ENCODE measurements around the gene LSMEM2.
"Not testable (repeated sequence)": the region's sequence is repeated elsewhere in the genome, so short reads cannot be mapped to it uniquely, and the experiment has no call there.

Gene LSMEM2

GRCh38 chr3:50278123-50278879 lies 586 bp upstream of the LSMEM2 start:
- Histone ChIP-seq H2AFZ (ENCODE audit: low read depth, low read length, severe bottlenecking) (no peak overlapping the region), H3K27ac (ENCODE audit: low read depth, low read length) (no peak overlapping the region), H3F3A (ENCODE audit: insufficient read depth) (no peaks in the 10 kb centered on the region), H3K9me2 (replicated peaks; ENCODE audit: insufficient read depth, low read length) (no peaks in the 10 kb centered on the region), H3K36me3 (ENCODE audit: low read length) (no peaks in the 10 kb centered on the region), H3K27me3 (ENCODE audit: low read length) (no peaks in the 10 kb centered on the region), H3K9ac (ENCODE audit: low read length) (no peak overlapping the region), H3K9me3 (ENCODE audit: insufficient read depth, low read length) (no peaks in the 10 kb centered on the region), H3K4me3 (ENCODE audit: insufficient read depth, low read length, poor library complexity, severe bottlenecking) (no peak overlapping the region), H3K4me2 (ENCODE audit: low read depth, low read length, poor library complexity, severe bottlenecking) (no peak overlapping the region), H4K20me1 (ENCODE audit: low read depth, low read length) (no peaks in the 10 kb centered on the region), H3K79me2 (ENCODE audit: insufficient read depth, low read length) (no peaks in the 10 kb centered on the region)
- no peak for TF ChIP-seq CTCF (IDR thresholded peaks at IDR 0.05; ENCODE audit: insufficient read depth, low read length, poor library complexity, severe bottlenecking)

GRCh38 chr3:50279255-50280016 lies 549 bp downstream of the LSMEM2 start:
- H3K4me2 ChIP-seq (ENCODE audit: low read depth, low read length, poor library complexity, severe bottlenecking) = no peak overlapping the region
- H4K20me1 ChIP-seq (ENCODE audit: low read depth, low read length) = no peaks in the 10 kb centered on the region
- H3K9me2 ChIP-seq (replicated peaks; ENCODE audit: insufficient read depth, low read length) = no peaks in the 10 kb centered on the region
- TF ChIP-seq EZH2phosphoT487 (conservative IDR thresholded peaks at IDR 0.05; ENCODE audit: low read length) = no peak
- no peak for TF ChIP-seq CTCF (IDR thresholded peaks at IDR 0.05; ENCODE audit: insufficient read depth, low read length, poor library complexity, severe bottlenecking)
- no peak overlapping the region for H3K27ac ChIP-seq (ENCODE audit: low read depth, low read length)
- H3F3A ChIP-seq (ENCODE audit: insufficient read depth) = no peaks in the 10 kb centered on the region
- no peak overlapping the region for H3K4me3 ChIP-seq (ENCODE audit: insufficient read depth, low read length, poor library complexity, severe bottlenecking)
- H3K9ac ChIP-seq (ENCODE audit: low read length) = no peak overlapping the region
- H3K36me3 ChIP-seq (ENCODE audit: low read length) = no peaks in the 10 kb centered on the region
- H3K9me3 ChIP-seq (ENCODE audit: insufficient read depth, low read length) = no peaks in the 10 kb centered on the region
- H3K79me2 ChIP-seq (ENCODE audit: insufficient read depth, low read length) = no peaks in the 10 kb centered on the region
- no peak overlapping the region for H2AFZ ChIP-seq (ENCODE audit: low read depth, low read length, severe bottlenecking)
- no peaks in the 10 kb centered on the region for H3K27me3 ChIP-seq (ENCODE audit: low read length)

- H3K27ac ChIP-seq (ENCODE audit: low read depth, low read length); H3K27me3 ChIP-seq (ENCODE audit: low read length); H3K4me2 ChIP-seq (ENCODE audit: low read depth, low read length, poor library complexity, severe bottlenecking); H3K79me2 ChIP-seq (ENCODE audit: insufficient read depth, low read length); H2AFZ ChIP-seq (ENCODE audit: low read depth, low read length, severe bottlenecking); H3K36me3 ChIP-seq (ENCODE audit: low read length); H4K20me1 ChIP-seq (ENCODE audit: low read depth, low read length); H3K4me3 ChIP-seq (ENCODE audit: insufficient read depth, low read length, poor library complexity, severe bottlenecking); H3F3A ChIP-seq (ENCODE audit: insufficient read depth); H3K9me2 ChIP-seq (replicated peaks; ENCODE audit: insufficient read depth, low read length); H3K9me3 ChIP-seq (ENCODE audit: insufficient read depth, low read length); H3K9ac ChIP-seq (ENCODE audit: low read length): not testable (repeated sequence)
Measured at GRCh38 chr3:50284121-50284520, 5.2 kb downstream of the LSMEM2 start.
